ENCODE results near the gene LIMS2.

DNA sequence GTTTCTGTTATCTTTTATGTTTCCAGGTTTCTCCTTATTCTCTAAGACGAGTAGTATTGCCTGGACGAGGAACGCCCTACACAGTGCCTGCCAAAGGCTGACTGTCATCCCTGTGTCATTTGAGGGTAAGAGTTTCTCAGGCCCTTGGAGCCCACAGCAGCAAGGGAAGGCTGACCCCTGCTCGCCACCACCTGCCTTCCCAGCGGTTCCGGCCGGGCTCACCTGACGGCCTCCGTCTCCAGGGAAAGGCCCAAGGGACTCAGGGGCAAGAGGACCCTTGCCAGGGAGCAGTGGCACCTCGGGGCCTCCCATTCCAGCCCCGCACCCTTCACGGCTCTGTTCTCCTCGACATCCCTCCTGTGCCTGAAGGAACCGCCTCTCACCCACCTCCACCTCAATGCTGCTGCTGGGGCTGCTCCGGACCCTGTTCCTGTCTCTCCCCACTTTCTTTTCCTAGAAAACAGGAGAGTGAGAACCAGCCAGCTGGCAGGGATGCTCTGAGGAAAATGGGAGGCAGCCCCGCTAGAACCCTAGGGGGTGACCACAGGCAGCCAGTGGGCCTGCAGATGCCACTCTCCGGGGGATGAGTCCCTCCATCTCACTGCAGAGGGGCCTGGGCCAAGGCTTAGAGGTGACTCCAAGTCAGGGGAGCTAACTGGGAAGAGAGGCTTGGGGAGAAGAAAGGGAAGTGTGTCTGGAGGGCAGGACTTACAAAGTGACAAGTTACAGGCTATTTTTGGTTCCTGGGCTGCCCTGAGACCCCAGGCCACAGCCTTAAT lies 1.9 kb downstream of the LIMS2 start:
- TF ChIP-seq CTCF (IDR thresholded peaks at IDR 0.05; ENCODE audit: insufficient read depth, low read length, poor library complexity, severe bottlenecking) (no peak), EZH2phosphoT487 (conservative IDR thresholded peaks at IDR 0.05; ENCODE audit: low read length) (no peak)
